GM21528 (cell line): ENCODE measurements around the gene MAIP1.

Experiments
- ATAC-seq: cut with Tn5 transposase; IDR thresholded peaks from one replicate; pipeline ENCODE4 v1.9.1; 2021; ENCODE audit warnings: mild to moderate bottlenecking, moderate library complexity; ENCODE audit not compliant: unreplicated experiment, low FRiP score

MAIP1 gene

DNA sequence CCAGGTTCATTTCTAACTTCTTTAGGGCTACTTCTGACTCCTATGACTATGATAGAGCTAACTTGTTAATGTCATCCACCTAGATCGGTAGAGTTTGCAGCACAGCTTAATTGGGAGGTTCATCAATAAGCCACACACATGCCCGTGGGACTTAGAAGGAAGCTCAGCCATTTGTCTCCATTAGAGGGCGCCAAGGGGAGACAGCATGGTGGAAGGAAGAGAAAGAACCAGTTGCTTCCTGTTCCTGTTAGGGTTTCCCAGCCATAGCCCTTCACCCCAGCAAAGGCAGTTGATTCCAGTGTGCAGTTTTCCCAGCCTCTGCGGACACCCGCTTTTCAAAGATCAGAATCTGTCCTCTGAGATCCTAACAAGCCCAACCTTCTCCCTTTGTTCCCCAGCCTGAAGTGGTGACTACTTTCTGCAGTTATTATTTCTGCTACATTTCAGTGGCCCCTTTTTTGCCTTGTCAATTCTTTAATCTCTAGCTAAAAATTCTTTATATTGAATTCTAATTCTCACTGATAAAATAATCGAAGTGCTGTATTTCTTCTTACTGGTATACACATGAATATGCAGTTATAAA is 30.3 kb downstream of the MAIP1 start:
- peak; percentile 72 for ATAC-seq

DNA sequence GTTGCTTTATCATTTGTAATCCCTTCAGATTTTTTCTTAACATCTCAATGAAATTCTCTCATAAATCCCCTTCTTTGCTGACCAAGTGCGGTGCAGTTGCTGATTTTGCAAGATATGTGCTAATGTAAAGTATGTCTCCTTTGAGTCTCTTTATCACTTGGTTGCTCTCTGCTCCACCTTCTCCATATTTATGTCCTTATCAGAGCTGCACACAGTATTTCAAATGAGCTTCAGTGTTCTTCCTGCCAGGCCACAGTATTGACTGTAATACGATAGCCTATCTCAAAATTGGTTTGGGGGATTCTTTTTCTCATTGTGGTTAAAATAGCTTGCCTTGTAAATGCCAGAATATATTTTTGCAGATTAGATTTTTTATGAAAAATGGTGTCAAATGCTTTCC is 32.2 kb downstream of the MAIP1 start:
- no peak for ATAC-seq

DNA sequence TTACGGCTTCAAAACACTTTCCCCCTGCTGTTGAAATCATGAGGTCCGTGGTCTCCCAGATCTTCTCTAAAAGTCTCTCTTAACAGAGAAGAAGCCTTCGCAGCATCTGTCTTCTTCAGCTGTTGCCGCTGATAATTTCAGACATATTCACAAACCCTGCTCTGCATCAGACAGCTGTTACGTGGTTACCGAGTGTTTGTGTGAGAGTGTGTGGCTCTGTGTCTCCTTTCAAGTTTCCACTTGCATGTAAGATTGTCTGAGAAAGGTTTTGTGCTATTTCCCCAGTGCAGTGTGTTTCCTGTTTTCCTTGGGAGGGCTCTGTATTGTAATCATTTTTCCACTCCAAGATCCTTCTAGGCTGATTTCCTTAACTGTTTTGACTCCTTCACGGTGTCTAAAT is 32.8 kb downstream of the MAIP1 start:
- no peak for ATAC-seq

DNA sequence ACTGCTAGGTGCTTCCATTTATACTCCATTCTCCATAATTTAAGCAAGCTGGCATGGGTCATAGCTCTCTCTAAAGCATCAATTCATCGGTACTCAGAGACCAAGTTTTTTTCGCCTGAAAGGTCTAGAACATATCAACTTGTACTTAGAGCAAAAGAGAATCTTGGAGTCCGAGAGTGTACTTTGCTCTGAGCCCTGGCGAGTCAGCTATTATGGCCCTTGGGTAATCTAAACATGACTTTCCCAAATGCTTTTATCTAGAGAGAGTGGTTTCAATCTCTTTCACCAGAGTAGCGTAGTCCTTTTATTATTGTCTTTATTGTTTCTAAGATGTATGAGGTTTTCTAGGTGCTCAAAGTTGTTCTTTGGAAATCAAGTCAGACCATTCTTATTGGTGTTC is 34.4 kb downstream of the MAIP1 start:
- ATAC-seq, result no peak

DNA sequence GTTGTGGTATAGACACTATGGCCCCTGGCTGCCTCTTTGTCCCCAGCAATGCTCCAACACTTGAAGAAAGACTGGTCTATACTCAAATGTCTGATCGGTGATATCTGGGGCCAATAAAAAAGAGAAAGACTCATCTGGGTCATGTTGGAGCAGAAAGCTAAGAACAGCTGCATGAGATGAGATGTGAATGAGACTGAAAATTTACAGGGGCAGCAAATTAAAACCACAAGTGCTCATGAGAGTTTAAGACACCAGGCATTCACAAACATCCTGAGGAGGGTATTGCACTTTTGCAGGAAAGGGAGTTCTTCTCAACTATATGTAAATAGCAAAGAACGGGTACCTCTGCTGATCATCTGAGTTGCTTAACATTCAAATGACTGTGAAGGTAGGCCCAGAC is 36.3 kb downstream of the MAIP1 start:
- ATAC-seq, result no peak

DNA sequence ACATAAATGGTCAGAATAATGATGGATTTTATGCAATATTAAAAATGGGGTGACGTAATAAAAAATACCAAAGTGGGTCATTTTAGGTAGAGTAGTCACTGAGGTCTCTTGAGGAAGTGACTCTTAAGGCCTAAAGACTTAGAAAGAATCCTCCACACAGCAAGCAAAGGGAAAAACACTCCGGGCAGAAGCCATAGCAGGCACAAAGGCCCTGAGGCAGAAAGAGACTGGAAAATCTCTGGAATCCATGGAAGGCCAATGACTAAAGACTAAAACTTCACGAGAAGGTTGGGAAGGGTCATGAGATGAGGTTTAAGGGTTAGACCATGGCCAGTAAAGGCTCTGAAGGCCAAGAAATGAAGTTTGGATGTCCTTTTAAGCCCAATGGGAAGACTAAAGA is 36.9 kb downstream of the MAIP1 start:
- no peak for ATAC-seq

DNA sequence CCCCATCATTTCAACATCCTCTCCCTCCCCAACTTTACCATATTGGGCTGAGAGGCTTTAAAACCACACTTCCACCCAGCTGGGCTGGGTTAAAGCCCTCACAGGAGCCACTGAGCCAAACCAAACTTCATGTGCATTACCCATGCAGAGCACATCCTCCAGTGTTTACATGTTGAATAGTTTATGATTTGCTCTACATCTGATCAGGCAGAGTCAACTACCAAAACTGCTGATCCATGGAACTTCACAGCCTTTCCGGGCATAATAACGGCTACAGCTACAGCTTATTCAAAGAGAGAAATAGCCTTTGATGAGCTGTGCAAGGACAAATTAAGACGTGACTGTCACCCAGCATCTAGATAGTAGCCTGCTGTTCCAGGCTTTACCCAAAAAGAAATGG is 39.0 kb downstream of the MAIP1 start:
- no peak for ATAC-seq

DNA sequence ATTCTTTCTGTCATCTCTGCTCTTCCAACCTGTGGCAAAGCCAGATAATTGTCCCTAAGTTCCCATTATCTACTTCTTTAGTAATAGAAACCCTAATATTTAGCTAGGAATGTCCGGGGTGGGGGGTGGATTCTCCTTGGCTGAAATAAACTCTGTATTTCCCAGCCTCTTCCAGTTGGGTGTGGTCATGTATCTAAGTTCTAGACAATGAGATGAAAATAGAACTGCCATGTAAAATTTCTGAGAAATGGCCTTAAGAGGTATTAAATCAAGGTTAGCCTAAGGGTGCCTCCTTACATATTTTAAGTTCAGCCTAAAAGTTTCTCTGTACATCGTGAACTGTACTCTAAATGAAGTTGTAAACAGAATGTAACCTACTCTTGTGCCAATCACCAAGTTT is 39.5 kb downstream of the MAIP1 start:
- ATAC-seq, result no peak

DNA sequence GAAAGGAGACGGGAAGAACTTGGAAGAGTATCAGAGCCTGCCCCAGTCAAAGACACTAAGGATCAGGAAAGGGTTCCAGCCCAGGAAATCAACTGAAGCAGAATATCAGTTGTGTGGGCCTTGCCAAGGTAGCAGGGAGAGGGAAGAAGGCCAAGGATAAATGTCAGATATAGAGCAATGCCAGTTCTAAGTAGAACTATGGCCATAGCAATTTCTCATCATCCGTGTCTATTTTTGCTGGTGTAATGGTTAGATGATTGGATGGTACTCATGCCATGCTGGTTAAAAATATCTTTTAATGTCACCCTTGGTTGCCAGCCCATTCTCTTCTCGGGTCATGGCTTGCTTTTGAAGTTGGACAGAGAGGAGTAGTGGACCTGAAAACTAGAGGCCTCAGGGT is 41.9 kb downstream of the MAIP1 start:
- no peak for ATAC-seq

DNA sequence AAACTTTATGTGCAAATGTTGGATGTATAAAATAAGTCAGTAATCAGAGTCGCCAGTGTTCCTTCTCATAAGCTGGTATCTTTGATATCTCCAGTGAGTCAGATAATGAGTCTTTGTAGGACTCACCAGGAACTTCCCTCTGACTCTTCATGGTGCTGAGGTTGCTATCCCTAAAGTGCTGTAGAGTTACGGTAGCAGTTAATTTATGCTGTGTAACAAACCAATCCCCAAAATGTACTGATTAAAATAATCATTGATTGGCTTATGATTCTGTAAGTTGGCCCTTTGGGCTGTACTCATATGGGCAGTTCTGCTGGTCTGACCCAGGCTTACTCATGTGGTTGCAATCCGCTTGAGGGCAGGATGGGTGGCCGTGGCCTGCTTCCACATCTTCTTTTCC is 43.8 kb downstream of the MAIP1 start:
- no peak for ATAC-seq

DNA sequence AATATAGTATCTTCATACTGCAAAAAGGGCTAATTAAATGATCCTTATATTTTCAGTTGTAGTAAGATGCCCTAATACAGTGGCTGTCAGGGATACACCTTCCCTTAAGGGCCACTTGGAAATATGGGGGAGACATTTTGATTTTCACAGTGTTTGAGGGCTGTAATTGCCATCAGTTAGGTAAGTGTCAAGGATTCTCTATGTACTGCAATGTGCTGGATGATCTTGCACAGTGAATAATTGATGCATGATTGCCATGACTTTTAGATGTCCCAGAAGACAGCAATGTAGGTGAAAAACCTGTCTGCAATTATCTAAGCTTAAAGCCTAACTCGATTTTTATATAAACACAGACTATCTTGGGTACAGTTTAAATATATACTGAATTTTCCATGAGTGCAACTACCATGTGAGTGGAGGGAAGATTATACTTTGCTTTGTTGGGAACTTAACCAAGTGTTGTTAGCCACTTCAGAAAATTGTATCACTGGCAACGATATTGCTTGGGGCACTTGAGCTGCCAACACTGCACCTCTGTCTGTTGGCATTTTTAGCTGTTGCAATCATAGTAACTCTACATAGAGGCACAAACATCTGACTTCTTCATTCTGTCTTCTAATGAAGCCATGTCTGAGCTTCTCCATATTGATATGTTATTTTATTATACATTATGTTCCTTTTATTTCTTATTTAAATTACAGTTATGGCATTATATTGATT is 45.2 kb downstream of the MAIP1 start:
- ATAC-seq, result no peak

DNA sequence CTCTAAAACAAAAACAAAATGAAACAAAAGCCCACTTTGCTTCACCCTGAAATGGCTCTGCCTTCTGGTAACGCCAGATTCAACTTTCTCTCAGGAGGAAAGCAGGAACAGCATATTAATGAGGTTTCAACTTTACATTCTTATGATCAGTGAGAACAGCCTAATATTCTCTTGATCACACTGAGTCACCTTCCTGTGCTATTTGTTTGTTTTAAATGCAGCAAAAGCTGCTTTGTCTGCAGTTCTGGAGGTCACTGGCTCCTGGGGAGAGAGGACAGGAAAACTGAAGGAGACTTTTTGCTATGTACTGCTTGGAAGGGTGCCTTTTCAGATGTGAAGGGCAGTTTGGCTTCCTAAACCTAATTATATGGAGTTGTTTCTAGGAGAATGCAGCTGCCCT is 48.1 kb downstream of the MAIP1 start:
- ATAC-seq, result no peak

DNA sequence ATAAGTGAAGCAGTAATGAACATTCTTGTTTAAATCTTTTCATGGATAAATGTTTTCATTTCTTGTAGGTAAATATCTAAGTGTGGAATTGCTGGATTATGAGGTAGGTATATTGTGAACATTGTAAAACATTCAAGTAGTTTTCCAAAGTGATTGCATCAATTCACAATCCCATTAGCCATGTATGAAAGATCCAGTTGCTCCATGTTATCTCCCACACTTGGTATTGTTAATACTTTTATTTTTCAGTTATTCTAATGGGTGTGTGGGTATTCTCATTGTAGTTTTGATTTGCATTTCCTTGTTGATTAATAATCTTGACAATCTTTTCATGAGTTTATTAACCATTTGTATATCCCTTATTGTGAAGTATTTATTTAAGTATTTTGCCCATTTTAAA is 50.3 kb downstream of the MAIP1 start:
- ATAC-seq, result no peak

DNA sequence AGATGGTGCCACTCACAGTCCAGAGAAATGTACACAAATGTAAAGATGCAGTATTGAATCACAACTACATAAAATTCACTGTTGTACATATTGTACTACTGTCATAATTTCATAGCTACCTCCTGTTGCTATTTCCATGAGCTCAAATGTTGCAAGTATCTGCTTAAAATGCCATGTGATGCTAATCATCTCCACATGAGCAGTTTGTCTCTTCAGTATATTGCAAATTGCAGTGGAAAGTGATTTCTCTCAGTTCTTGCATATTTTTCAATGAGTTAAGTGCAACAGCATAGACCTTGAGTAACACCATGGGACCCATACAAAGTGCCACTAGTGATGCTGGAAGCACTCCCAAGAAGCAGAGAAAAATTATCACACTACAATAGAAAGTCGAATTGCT is 51.9 kb downstream of the MAIP1 start:
- no peak for ATAC-seq

DNA sequence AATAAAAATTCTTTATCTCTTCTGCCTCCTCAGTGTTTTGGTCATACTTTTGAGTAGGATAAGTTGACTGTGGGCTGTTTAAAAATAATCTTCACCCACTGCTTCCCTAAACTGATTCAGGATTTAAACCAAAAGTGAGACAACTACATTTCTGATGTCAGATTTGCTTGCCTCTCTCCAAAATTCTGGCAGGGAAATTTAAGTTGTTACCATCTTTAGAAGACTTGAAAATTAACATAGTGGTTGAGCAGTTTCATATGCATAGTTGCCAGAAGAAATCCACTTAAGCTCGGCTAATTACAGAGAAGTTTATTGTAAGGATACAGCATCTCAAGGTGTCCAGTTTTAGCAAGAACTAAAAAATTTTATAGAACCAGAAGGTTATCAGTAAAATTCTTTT is 57.0 kb downstream of the MAIP1 start:
- ATAC-seq, result no peak
